RWPE2 (cell line): ENCODE data around the gene EHD3.
A peak's percentile ranks its signal among the peaks of the same experiment; 100 is the strongest.

Experiments used
- ATAC-seq: fragments of 200-7000 bp; cut with Tn5 transposase; 3 replicates; pipeline ENCODE4 v1.9.1; 2021; ENCODE audit warnings: low read depth
- DNase-seq: peaks from one replicate; pipeline ENCODE4 v3.0.0-alpha.2; 2020; ENCODE audit warnings: low spot score
- H3K27ac ChIP-seq: fragments of 450-650 bp; 2 replicates; pipeline ENCODE4 v1.5.1; 2017; ENCODE audit warnings: mild to moderate bottlenecking; ENCODE audit not compliant: poor library complexity, severe bottlenecking
- H3K27me3 ChIP-seq: fragments of 250-450 bp; sonication (Bioruptor Pico); 2 replicates; pipeline ENCODE4 v1.5.1; 2021; ENCODE audit warnings: mild to moderate bottlenecking, moderate library complexity; ENCODE audit not compliant: insufficient read depth, poor library complexity, severe bottlenecking
- H3K36me3 ChIP-seq: fragments of 250-450 bp; sonication (Bioruptor Pico); 2 replicates; pipeline ENCODE4 v1.5.1; 2020; ENCODE audit warnings: low read depth, mild to moderate bottlenecking, moderate library complexity
- H3K4me1 ChIP-seq: fragments of 250-450 bp; sonication (Bioruptor Pico); 2 replicates; pipeline ENCODE4 v1.5.1; 2021; ENCODE audit warnings: mild to moderate bottlenecking, moderate library complexity; ENCODE audit not compliant: insufficient read depth, poor library complexity, severe bottlenecking
- H3K4me3 ChIP-seq: fragments of 250-450 bp; sonication (Bioruptor Pico); 2 replicates; pipeline ENCODE4 v1.5.1; 2021; ENCODE audit warnings: mild to moderate bottlenecking, moderate library complexity; ENCODE audit not compliant: severe bottlenecking
- H3K9me3 ChIP-seq: fragments of 250-450 bp; sonication (Bioruptor Pico); 2 replicates; pipeline ENCODE4 v1.5.1; 2021; ENCODE audit warnings: mild to moderate bottlenecking, moderate library complexity; ENCODE audit not compliant: severe bottlenecking
- TF ChIP-seq, protein P1 (sequence below): fragments of 450-650 bp; IDR thresholded peaks from one replicate; pipeline ENCODE4 v1.5.1; 2017; ENCODE audit warnings: mild to moderate bottlenecking, moderate library complexity; ENCODE audit not compliant: poor library complexity, severe bottlenecking

EHD3 gene

DNA sequence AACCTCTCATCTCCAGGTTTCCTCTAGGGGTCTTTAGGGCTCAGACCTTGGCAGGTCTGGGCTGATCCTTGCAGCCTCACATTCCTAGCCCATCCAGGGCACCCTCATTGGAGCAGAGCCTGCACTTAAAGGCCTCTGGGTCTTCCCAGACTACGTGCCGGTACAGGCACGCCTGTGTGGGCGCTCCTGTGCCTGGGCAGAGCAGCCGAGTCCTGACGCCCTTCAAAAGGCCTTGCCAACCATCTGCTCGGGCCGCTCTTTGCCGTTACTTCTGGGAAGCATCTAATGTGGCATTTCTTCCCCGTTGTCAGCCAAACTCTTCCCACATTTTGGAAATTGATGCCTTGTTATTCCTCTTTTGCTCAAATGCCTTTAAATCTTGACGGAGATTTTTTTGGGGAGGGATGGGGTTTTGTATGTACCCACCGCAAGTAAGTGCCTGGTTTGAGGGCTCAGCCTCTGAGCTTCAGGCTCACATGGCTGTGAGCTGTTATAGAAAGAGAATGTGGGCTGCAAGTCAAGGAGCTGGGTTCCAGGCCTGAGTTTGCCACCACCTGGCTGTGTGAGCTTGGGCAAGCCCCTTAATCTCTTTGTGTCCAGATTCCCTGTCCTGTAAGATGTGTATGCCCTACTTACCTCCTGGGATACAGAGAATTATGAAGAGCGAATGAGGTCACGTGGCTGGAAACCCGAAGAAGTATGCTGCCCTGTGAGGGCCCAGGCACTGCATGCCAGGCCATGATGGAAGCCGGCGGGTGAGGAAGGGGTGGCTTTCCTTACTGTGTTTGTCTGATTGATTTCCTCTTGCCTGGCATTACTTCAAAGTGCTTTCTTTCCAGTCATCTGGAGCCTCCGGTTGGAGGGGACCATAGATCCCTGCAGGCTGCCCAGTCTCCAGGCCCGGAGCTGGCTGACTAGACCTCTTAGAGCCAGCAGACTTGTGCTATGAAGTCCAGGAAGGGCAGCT, 20.6 kb downstream of the EHD3 start:
- Histone ChIP-seq H3K4me1 (no peaks in the 10 kb centered on the region), H3K9me3 (no peaks in the 10 kb centered on the region), H3K27ac (no peak overlapping the region), H3K4me3 (no peak overlapping the region), H3K27me3 (no peaks in the 10 kb centered on the region), H3K36me3 (no peaks in the 10 kb centered on the region)
- ATAC-seq (no peak), DNase-seq (no peak)
- TF ChIP-seq, protein P1, sequence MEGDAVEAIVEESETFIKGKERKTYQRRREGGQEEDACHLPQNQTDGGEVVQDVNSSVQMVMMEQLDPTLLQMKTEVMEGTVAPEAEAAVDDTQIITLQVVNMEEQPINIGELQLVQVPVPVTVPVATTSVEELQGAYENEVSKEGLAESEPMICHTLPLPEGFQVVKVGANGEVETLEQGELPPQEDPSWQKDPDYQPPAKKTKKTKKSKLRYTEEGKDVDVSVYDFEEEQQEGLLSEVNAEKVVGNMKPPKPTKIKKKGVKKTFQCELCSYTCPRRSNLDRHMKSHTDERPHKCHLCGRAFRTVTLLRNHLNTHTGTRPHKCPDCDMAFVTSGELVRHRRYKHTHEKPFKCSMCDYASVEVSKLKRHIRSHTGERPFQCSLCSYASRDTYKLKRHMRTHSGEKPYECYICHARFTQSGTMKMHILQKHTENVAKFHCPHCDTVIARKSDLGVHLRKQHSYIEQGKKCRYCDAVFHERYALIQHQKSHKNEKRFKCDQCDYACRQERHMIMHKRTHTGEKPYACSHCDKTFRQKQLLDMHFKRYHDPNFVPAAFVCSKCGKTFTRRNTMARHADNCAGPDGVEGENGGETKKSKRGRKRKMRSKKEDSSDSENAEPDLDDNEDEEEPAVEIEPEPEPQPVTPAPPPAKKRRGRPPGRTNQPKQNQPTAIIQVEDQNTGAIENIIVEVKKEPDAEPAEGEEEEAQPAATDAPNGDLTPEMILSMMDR: no peak

DNA sequence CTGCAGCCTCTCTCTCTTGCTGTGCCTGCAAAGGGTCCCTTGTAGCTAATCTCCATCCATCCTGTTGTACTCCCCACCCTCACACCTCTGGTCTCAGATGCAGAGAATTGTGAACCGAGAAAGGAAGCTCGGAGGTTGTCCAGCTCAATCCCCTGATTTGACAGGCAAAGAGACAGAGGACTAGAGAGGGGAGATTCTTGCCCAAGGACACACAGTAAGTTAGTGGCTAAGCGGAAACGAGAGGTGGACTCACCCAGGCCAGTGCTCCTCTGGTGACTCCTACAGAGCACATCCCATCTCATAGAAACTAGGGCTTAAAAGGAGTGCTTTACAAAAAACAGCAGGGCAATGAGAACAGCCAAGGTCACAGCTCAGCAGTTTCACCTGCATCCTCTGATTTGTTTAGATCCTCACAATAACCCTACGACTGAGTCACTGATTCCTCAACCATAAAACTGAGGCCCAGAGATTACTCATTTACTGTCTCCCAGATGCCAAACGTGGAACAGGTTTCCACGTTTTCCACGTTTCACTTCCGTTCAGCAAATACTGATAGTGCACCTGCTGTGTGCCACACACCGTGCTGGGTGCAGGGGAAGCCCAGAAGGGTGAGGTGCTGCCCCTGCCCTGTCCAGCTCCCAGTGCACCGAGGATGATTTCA, 22.1 kb downstream of the EHD3 start:
- DNase-seq: no peak

DNA sequence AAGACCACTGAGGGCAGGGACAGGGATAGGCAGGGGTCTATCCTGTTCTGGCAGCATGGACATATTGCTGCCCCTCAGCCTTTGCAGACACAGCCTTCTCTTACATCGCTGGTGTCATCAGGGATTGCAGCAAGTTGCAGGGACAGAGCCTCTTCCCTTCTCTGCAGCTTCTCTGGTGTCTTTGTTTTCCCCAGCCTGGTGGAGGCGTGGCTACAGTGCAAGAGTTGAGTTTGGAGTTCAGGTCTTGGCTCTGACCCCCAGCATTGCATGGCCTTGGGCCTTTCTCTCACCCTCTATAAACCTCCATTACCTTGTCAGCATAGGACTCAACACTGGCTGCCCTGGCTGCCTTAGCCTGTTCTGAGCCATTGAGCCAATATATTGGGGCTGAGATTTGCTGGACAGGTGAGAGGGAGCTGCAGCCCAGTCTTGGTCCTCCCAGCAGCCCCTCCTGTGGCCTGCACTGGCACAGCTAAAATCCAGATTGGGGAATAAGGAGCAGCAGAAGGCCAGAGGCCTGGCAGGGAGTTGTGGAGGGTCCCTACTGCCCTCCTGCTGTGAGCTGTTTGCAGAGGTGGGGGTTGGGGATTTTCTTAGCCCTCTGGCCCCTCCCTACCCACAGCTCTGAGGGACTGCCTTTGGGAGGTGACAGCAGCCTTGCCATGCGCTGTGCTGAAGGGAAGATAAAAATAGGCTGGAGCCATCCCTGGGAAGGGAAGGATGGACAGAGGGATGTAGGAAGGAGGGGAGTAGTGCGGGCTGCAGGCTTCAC, 22.8 kb downstream of the EHD3 start:
- ATAC-seq (no peak), DNase-seq (no peak)
- no peaks in the 10 kb centered on the region for H3K36me3 ChIP-seq
- H3K27me3 ChIP-seq: no peaks in the 10 kb centered on the region
- no peak overlapping the region for H3K4me3 ChIP-seq
- no peaks in the 10 kb centered on the region for H3K4me1 ChIP-seq
- no peak overlapping the region for H3K27ac ChIP-seq
- TF ChIP-seq, protein P1: no peak
- H3K9me3 ChIP-seq: no peaks in the 10 kb centered on the region

More for the DNA sequence above, 22.1 kb downstream of the EHD3 start:
- TF ChIP-seq, protein P1: no peak
- H3K36me3 ChIP-seq: no peaks in the 10 kb centered on the region
- peak; percentile 62 for ATAC-seq
- no peaks in the 10 kb centered on the region for H3K27me3 ChIP-seq
- no peaks in the 10 kb centered on the region for H3K9me3 ChIP-seq
- no peak overlapping the region for H3K4me3 ChIP-seq
- no peaks in the 10 kb centered on the region for H3K4me1 ChIP-seq
- no peak overlapping the region for H3K27ac ChIP-seq

DNA sequence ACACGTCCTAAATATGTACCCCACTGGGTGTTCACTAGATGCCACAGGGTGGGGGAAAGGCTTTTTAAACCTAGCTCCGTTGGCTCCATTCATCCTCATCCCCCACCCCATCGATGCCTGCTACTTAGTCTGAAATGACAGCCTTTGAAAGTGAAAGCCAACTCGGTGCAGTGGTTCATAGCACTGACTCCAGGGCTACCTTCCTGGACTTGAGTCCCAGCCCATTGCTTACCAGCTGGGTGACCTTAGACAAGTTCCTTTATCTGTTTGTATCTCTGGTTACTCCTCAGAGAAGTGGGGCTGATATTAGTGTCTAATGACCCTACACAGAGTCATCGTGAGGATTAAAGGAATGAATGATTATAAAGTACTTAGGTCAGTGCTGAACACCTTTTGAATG, 24.4 kb downstream of the EHD3 start:
- ATAC-seq: no peak

More for the DNA sequence above, 24.4 kb downstream of the EHD3 start:
- TF ChIP-seq, protein P1: no peak
- no peaks in the 10 kb centered on the region for H3K27me3 ChIP-seq
- H3K9me3 ChIP-seq: no peaks in the 10 kb centered on the region
- no peaks in the 10 kb centered on the region for H3K4me1 ChIP-seq
- DNase-seq: no peak
- H3K27ac ChIP-seq: no peak overlapping the region
- no peaks in the 10 kb centered on the region for H3K36me3 ChIP-seq
- no peak overlapping the region for H3K4me3 ChIP-seq
